HG03439 (cell line): ENCODE data around the gene COL7A1.

ENCODE experiments used
- ATAC-seq: cut with Tn5 transposase; IDR thresholded peaks from one replicate; pipeline ENCODE4 v1.9.1; 2021; ENCODE audit warnings: mild to moderate bottlenecking, moderate library complexity; ENCODE audit not compliant: unreplicated experiment

The COL7A1 gene

DNA sequence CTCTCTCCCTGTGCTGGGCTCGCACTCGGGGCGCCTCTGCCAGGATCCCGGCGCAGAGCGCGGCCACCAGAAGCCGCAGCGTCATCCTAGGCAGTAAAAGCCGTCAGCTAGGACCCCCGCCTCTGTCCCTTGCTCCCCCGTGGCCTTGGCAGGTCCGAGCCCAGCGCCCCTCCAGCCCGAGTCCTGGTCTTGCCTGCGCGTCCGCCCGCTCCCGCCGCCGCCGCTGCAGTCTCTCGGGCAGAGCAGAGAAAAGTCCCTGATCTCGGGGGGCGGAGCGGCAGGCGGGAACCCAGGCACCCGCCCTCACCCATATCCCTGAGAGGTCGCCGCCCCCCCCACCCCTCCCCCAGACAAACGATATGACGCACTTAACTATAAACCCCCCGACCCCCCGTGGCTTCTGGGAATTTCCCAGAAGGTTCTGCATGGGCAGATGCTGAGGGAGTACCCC lies at the start of gene COL7A1:
COL7A1 (minus strand) TSS at position 255 of the 451 bp plus-strand sequence; CDS start at position 85, 170 bp downstream.
- ATAC-seq, result no peak

DNA sequence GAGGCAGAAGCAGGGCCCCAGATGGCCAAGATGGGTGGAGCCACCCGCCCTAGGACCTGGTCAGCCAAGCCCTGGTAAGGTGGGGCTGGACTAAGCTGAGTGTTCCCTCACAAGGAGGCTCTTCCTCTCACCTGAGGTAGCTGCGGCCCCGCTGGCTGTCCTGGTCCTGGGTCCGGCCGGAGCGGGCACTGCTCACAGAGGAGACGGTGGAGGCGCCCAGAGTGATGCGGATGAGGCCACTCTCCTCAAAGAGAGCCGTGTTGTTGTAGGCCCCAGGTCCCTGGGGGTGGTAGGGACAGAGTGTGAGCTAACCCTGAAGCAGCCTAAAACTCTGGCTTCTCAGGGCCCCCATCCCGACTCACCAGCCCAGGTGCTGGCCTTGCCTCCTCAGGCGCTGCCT lies 47.5 kb upstream of the COL7A1 start:
- no peak for ATAC-seq

DNA sequence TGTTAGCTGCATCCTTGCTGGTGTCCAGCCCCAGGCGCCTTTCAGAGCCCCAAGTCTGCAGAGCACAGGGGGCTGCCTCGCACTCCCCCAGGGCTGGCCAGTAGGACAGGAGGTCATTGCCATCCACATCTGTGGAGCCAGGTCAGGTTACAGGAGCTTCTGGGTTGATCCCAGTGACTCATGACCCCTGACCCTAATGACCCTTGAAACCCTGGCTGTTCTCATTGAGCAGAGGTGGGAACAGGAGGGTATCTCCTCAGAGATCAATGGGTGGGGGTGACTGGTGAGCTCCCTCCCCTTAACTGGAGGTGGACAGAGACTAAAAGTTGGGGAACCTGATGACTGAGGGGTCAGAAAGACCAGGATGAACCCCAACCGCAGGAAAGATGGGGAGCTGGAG lies 46.3 kb upstream of the COL7A1 start:
- no peak for ATAC-seq

DNA sequence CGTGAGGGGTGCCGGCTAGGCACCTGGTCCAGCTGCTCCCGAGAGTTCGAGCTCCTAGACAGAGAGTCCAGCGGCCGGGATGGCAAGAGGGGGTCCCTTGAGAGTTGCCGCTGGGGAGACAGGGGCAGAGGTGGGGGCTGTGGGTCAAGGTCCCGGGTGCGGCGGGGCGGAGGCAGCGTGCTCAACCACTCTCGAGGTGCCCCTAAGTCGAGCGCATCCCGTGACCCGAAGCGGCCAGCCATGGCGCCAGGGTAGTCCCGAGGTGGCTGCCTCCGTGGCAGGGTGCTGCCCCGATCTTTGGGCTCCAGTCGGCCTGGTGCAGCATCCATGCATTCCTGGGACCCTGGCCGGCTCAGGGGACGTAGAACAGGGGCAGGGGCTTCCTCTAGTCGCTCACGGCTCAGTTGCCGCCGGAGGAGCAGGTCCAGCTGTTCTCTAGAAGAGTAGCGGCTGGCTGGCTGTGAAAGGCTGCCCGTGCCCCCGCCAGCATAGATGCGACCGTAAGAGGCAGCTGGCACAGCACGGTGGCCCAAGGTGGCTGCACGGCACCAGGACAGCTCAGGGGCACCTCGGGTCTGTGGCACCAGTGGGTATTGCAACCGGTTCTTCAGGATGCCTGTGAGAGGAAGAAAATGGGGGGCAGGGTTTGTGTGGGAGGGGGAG lies 44.9 kb upstream of the COL7A1 start:
- no peak for ATAC-seq

DNA sequence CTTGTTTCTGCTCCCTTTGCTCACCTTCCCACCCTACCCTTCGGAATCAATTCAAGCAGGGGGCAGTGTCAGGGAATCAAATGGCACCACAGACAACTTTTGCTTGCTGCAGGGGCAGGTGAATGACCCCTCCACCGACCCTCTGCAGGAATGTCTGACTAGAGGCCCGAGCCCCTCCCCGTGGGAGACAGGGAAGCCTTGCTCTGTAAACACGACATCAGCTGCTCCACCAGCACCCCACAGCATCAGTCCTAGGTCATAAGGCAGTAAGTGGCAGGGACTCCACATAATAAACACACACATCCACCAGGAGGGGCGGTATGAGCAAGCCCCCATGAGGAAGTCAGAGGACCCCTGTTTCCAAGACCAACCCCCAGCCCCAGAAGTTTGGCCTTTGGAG lies 42.2 kb upstream of the COL7A1 start:
- ATAC-seq, result no peak

DNA sequence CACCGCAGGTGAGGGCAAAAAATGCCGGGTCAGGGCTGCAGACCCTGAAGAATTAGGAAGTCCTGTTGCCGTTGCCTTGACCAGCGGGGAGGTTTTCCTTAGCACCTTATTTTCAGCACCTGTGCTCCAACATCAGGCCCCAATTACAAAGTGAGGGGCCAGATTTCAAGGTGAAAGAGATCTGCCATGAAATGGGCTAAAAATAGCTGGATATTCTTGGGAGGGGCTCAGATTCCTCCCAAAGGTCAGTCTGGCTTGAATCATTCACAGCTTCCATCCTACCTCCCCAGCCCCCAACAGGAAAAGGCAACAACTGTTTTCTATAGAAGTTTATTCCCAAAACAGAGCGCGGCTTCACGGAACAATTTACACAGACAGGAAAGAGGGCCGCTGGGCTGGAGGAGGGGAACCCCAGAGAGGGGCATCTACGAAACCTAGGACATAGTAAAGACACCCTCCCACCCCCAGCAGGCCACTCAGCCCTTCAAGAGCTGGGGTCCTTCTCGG lies 41.1 kb upstream of the COL7A1 start:
- no peak for ATAC-seq

DNA sequence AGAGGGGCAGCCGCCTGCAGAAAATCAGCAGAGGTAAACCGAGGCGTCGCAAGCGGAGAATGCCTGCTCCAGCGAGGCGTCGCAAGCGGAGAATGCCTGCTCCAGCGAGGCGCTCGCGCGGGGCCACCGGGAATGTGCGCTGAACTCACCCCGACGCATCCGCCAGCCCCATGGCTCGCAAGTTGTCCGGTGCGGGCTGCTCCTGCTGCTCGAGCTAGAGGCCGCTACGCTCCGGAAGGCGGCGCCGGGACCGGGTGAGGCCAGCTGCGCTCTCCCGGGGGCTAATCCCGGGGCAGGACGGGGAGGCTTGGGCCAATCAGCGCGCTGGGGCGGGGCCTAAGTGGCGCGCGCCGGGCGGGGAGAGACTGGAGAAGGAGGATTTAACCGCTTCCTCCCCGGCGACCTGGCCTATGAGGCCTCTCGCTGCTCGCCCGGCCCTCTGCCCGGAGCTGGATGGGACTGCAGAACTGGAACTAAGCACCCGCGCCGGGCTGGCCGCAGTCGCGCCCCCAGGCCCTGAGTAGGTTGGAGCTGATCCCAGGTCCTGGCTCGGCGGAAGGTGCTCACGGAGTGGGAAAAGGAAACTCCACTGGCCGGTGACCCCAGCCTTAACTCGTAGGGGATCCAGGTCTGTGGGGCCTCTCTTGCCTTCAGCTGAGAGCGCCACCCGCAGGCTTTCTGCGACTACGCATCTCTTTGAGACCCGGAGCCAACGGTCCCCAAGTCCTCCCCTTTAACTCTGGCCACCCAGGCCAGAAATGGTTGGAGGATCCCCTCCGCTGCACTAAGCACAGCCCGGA lies 40.3 kb upstream of the COL7A1 start, which contains the start of gene SLC26A6:
SLC26A6 (minus strand) TSS at position 240 of the 800 bp plus-strand sequence; CDS start at position 172, 68 bp downstream.
- ATAC-seq, result peak; percentile 83

DNA sequence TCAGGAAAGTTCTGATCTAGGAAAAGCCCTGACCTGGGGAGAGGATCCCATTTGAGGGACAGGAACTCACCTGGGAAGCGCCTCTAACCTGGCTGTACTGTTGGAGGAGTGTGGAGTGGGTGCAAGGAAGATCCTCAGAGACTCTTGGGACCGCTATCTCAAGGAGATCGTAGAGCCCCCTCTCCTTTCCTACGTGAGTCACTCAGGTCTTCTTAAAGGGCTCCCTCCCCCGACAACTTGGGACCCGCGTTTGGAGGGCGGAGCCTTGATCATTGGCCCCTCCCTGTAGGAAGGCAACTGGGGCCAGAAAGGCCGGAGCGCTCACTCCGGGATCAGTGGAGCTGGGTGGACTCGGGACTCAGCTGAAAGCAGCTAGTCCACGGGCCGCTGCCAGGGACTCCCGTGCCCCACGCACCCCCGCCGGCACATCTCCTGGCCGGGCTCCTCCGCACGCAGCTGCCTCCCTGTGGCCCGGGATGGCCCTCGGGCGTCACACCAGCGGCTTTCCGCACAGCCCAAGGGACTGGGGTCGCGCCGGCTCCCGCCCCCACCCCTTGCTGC lies 39.6 kb upstream of the COL7A1 start:
- ATAC-seq, result no peak

DNA sequence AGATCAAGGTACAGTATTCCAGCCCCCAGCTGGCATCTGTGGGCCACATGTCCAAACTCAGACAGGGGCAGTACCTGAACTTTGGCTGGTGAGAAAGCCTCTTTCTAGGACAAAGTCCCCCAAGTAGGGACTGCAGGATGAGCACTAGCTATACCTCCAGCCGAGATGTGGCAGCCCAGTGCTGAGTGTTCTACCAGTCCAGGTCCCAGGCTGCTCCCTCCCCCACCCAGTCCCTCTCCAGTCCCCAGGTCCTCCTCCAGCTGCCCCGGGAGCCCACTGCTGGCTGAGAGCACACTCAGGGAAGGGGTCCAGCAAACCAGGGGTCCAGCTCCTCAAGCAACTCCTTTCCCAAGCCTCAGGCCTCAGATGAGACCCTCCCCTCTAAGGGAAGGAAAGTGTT lies 38.6 kb upstream of the COL7A1 start:
- ATAC-seq, result no peak

DNA sequence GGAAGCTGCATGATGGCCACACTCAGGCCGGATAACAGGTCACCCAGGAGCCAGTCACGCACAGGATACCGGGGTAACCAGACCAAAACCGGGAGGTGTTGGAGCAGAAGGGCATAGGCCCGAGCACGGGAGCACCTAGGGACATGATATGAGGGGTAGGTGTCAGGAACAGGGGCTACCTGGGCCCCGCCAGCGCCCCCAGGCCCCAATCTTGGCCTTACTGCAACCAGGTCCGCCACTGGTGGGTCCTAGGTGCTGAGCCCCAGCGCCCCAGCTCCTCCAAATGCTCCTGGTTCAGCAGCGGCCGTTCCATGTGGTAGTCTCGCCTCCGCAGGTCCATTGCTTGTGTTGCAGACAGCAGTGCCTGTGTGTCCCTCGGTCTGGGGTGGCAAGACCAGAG lies 38.1 kb upstream of the COL7A1 start:
- no peak for ATAC-seq

DNA sequence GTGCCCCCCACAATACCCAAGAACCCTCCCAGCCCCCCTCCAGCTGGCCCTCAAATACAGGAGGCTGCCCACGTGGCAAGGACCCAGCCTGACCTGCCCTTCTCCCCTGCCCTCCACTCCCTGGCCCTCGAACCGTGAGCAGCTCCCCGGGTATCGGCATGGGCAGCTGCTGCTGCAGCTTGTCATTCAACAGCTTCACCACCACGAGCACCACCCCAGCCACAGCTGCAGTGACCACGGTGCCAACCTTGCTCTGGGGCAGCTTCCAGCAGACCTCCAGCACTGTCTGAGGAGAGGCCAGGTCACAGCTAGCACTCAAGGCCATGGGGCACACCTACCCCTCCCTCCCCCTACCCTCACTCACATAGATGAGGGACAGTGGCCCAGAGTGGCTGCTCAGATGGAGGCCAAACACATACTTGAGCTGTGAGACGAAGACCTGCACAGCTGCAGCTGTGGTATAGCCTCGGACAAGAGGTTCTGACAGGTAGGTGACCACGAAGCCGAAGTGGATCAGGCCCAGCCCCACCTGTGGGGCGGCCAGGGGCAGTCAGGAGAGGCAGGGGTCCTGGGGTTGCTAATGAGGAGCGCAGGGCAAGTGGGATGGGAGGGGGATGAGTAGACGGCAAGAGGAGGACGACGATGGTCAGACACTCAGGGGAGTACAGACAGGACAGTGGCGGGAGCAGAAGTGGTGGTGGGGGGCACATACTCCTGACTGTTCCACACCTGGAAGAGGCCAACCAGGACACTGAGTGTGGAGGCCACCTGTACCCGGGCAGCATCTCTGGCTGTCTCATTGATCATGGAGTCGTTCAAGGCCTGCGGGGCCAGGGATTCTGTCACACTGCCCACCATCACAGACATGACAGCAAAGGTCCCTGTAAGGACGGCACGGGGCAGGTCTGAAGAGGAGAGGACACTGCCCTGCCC lies 36.7 kb upstream of the COL7A1 start:
- no peak for ATAC-seq

DNA sequence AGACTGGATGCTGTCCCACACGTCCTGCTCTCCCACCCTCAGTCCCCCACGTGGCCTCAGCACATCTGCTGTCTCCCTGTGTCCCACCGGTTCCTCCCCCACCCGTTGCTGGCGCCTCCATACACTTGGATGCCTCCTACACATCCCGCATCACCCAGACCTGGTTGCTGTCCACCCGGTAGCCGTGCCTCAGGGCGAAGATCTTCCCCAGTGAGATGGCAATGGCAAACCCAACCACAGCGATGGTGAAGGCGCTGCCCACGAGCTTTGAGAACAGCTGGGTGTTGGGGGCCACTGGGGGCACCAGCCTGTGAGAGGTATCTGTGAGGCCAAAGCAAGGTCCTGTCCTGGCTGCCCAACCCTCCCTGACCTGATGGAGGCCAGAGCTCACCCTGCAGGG lies 35.7 kb upstream of the COL7A1 start:
- ATAC-seq, result no peak

DNA sequence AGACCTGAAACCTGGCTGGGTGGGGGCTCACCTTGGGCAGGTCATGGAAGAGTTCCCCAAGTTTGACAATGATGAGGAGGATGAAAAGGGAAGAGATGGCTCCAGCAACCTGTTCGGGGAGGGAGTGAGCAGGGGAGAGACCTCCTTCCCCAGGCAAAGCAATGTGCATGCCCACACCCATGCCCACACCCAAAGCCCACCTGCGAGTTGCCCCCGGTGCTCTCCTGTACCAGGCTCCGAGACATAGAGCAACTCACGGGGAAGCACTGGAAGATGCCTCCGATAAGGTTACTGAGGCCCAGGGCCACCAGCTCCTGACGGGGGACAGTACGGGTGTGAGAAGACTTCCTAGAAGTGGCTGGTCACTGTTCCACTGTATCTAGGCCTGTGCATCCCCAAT lies 35.3 kb upstream of the COL7A1 start:
- ATAC-seq, result no peak

DNA sequence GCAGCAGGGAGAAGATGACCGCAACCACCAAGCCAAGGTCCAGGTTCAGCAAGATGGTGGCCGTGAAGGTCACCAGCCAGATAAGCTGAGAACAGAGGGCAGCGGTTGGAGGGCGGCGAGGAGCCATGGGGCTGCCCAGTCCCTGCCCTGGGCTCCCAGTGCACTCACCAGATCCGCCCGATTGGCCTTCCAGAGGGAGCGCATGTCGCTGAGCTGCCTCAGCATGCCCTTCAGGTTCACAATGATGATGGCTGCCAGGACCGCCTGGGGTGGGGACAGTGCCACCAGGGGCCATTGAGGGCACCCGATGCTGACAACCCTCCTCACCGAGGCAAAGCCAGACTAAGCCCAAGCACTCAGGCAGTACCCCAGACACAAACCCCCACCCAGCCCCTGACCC lies 34.8 kb upstream of the COL7A1 start:
- no peak for ATAC-seq

DNA sequence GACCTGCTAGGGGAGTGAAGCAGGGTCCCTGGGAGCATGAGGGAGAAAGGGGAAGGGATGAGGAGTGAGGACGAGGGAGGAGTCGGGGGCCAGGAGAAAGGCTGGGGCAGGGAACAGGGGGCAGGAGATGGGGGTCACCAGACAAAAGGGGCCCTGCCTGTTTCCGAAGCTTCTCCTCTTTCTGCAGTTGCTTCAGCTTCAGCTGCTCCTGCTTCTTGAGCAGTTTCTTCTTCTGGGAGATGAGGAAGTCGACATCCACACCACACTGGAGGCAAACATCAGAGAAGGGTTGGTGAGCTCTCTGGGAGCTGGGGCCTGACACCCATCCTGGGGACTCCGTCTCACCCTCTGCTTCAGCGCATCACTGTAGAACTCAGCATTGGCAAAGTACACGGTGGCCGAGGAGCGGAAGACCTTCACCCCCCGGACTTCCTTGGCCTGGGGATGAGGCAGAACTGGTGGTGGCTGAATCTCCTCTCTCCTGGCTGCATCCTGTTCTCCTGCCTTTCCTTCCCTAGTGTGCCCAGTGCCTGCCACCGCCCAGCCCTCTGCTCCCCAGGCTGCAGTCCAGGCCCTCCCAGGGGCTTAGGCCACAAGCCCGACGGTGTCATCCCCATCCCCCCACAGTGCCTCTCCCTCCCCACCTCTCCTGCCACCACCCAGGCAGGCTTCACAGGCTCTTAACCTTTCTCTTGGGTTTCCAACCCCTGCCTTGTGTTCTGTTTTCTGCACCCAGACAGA lies 33.3 kb upstream of the COL7A1 start:
- no peak for ATAC-seq

DNA sequence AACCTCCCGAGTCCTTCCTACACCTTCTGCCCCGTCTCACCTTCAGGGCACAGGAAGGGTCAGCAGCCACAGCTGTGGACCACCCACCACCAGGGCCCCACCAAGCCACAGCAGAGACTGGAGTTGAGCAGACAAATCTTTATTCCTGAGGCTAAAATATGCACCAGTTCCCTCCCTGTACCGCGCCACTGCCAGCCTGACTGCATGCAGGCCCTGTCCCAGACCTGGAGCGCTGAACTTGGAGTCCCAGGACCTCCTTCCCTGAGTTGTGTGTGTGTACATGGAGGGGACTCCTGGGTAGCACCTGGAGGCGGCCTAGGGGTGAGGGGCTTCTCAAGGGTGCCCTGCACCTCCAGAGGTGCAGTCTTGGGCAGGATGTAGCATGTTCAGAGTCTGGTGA lies 30.5 kb upstream of the COL7A1 start:
- ATAC-seq, result no peak

DNA sequence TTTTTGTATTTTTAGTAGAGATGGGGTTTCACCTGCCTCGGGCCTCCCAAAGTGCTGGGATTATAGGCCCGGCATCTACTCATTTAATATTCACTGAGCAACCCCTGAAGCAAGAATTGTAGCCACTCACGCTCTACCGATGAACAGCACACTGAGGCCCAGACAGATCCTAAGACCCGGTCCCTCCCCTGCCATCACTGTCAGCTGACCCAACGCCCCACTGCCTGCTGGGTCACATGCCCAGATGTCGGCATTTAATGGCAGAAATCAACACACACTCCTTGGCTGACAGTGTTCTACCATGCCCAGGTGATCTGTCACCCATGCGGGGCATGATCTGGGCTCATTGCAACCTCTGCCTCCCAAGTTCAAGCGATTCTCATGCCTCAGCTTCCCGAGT lies 29.6 kb upstream of the COL7A1 start:
- ATAC-seq, result no peak

DNA sequence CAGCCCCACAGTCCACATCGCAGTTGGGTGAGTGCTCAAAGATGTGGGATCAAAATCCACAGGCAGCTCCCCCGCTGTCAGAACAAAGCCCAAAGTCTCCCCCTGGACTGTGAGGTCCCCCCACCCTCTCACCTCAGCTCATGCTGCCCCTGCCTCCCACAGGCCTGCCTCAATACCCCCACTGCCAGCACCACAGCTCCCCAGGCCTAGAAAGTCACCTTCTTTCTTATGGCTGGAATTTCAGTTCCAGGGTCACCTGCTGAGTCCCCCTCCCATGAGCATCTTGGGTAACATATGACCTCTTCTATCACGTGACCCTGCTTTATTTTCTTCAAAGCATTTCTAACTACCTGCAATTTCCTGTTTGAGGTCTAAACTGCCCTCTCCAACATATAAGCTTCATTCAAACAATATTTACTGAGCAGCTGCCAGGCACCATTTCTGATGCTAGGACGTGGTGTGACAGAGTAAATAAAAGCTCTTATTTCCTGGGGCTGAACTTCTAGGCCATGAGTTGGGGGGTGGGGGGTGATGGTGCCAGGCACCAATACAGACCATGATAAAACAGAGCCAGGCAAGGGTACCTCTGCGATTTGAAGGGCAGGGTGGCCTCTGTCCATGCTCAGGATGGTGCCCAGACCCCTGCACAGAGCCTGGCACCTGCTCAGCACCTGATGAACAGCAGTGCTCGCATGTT lies 28.9 kb upstream of the COL7A1 start:
- no peak for ATAC-seq

DNA sequence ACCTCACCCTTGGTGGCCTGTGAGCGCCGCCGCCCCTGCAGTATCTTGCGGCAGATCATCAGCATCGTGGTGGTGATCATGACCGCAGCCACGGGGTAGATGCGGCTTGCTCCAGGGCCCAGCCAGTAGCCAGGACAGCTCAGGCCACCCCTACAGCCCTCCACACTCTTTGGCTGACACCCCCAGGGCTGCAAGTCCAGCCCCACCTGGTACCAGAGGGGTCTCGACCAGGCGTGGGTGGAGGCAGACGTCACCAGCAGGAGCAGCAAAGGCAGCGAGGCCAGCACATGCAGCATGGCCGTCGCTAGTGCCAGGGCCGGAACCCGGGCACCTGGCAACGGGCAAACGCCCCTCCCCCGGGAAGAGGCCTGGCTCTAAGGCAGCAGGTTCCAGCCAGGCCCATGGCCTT lies 26.3 kb upstream of the COL7A1 start, which contains the start of gene TMEM89:
TMEM89 (minus strand) TSS at position 309 of the 409 bp plus-strand sequence; CDS start at position 296, 13 bp downstream.
- no peak for ATAC-seq
